ENCODE data around the gene PKM. TPM values are rescaled to one million over a fixed set of nuclear protein-coding genes. Genes with fewer than 3 reads are reported as not detected.

PKM gene
- total and polyA plus RNA-seq, 7 donors: 135 to 582 (median 210) TPM

- peak overlapping the region; percentile 6 to 47 (median 16) for H3K27ac ChIP-seq
- peaks cover 0 to 15% (median 10%) of the 10 kb centered on the region in 4 donors for H3K4me1 ChIP-seq
- H3K4me3 ChIP-seq: no peak overlapping the region
- intact Hi-C loops (cut with DNase I): no loop called here
- peaks cover 7 to 48% (median 25%) of the 10 kb centered on the region in 3 donors for H3K27me3 ChIP-seq
- peak; percentile 79 for DNase-seq
- H3K36me3 ChIP-seq: no peaks in the 10 kb centered on the region
- WGBS, 2 donors: 74 to 78% methylated on average over 16 of the region's 16 CpGs
- TF ChIP-seq POLR2A (IDR thresholded peaks at IDR 0.05) (no peak), POLR2AphosphoS5 (IDR thresholded peaks at IDR 0.05) (peak in 1 of 4 donors; percentile 14)
- H3K9me3 ChIP-seq: no peaks in the 10 kb centered on the region
Measured at GRCh38 chr15:72179950-72180581, 50.9 kb downstream of the PKM start.

DNA sequence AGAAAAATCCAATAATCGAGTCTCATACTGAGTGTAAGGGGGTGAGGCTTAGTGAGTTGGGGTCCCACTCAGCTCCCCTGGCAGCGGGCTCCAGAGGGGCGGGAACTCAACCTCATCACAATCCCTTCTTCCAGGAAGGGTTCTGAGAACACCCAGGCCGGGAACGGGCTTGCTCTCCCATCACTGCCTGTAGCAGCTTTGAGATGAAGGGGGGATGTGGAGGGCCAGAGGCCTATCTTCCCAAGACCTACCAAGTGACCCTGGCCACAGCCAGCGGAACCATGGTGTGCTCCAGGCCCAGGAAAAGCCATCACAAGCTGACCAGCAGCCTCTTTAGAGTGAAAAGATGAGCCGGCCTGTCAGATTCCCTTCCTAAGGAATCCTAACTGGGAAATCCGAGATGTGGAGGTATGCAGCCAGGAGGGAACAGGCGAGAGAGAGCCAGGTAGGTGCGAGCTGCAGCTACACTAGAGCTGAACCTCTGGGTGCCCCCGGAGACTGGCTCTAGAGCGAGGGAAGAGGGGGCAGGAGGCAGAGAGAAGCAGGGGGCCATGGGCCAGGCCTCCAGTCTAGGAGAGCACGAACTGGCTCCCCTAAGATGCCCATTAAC, 51.9 kb downstream of the PKM start:
- peaks cover 0 to 9% (median 5%) of the 10 kb centered on the region in 4 donors for H3K4me1 ChIP-seq
- TF ChIP-seq EP300 (IDR thresholded peaks at IDR 0.05) (no peak), POLR2A (IDR thresholded peaks at IDR 0.05) (no peak), POLR2AphosphoS5 (IDR thresholded peaks at IDR 0.05) (no peak)
- TF ChIP-seq, protein P1, sequence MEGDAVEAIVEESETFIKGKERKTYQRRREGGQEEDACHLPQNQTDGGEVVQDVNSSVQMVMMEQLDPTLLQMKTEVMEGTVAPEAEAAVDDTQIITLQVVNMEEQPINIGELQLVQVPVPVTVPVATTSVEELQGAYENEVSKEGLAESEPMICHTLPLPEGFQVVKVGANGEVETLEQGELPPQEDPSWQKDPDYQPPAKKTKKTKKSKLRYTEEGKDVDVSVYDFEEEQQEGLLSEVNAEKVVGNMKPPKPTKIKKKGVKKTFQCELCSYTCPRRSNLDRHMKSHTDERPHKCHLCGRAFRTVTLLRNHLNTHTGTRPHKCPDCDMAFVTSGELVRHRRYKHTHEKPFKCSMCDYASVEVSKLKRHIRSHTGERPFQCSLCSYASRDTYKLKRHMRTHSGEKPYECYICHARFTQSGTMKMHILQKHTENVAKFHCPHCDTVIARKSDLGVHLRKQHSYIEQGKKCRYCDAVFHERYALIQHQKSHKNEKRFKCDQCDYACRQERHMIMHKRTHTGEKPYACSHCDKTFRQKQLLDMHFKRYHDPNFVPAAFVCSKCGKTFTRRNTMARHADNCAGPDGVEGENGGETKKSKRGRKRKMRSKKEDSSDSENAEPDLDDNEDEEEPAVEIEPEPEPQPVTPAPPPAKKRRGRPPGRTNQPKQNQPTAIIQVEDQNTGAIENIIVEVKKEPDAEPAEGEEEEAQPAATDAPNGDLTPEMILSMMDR (IDR thresholded peaks at IDR 0.05): no peak
- H3K27me3 ChIP-seq: peaks cover 7 to 38% (median 19%) of the 10 kb centered on the region in 3 donors
- H3K27ac ChIP-seq: no peak overlapping the region
- no peak for DNase-seq
- intact Hi-C loops (cut with DNase I): no loop called here
- no peak overlapping the region for H3K4me3 ChIP-seq
- no peaks in the 10 kb centered on the region for H3K36me3 ChIP-seq
- WGBS, 2 donors: 91 to 93% methylated on average over 13 of the region's 13 CpGs
- no peaks in the 10 kb centered on the region for H3K9me3 ChIP-seq

- intact Hi-C loops (cut with DNase I): no loop called here
- H3K4me3 ChIP-seq: no peak overlapping the region
- no peak for DNase-seq
- H3K4me1 ChIP-seq: no peaks in the 10 kb centered on the region
- no peak overlapping the region for H3K27ac ChIP-seq
- WGBS, 2 donors: 89 to 92% methylated on average over 3 of the region's 3 CpGs
- H3K27me3 ChIP-seq: peaks cover 0 to 17% (median 8%) of the 10 kb centered on the region in 3 donors
- no peaks in the 10 kb centered on the region for H3K36me3 ChIP-seq
- no peaks in the 10 kb centered on the region for H3K9me3 ChIP-seq
- TF ChIP-seq, protein P1 (IDR thresholded peaks at IDR 0.05): no peak
- TF ChIP-seq POLR2A (IDR thresholded peaks at IDR 0.05): no peak
- TF ChIP-seq POLR2AphosphoS5 (IDR thresholded peaks at IDR 0.05): no peak
- no peak for TF ChIP-seq EP300 (IDR thresholded peaks at IDR 0.05)
Measured at GRCh38 chr15:72176743-72177142, 54.2 kb downstream of the PKM start.

DNA sequence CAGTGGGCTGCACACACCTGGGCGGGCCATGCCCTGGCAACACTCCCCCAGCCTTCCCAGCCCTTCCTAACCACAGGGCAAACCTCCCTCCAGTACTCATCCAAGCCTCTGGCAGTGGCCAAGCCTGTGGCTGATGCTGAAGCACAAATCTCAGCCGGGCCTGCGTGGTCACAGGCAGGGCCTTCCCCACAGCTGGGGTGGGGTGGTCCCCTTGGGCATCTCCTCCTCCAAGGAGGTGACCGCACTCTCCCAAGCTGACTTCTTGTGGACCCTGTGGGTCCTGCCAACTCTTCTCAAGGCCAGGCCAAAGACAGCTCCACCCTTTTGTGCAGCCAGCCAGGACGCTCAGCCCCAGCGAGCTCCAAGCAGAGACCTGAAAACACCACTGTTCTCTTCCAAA, 54.8 kb downstream of the PKM start:
- no peak for DNase-seq
- Histone ChIP-seq H3K4me3 (no peak overlapping the region), H3K36me3 (no peaks in the 10 kb centered on the region), H3K27me3 (peaks cover 0 to 11% (median 8%) of the 10 kb centered on the region in 3 donors), H3K9me3 (no peaks in the 10 kb centered on the region), H3K27ac (no peak overlapping the region), H3K4me1 (no peaks in the 10 kb centered on the region)
- TF ChIP-seq POLR2AphosphoS5 (IDR thresholded peaks at IDR 0.05) (no peak), POLR2A (IDR thresholded peaks at IDR 0.05) (no peak), EP300 (IDR thresholded peaks at IDR 0.05) (no peak)
- TF ChIP-seq, protein P1 (IDR thresholded peaks at IDR 0.05): no peak
- WGBS, 2 donors: 89 to 91% methylated on average over 6 of the region's 6 CpGs
- intact Hi-C loops (cut with DNase I): no loop called here

DNA sequence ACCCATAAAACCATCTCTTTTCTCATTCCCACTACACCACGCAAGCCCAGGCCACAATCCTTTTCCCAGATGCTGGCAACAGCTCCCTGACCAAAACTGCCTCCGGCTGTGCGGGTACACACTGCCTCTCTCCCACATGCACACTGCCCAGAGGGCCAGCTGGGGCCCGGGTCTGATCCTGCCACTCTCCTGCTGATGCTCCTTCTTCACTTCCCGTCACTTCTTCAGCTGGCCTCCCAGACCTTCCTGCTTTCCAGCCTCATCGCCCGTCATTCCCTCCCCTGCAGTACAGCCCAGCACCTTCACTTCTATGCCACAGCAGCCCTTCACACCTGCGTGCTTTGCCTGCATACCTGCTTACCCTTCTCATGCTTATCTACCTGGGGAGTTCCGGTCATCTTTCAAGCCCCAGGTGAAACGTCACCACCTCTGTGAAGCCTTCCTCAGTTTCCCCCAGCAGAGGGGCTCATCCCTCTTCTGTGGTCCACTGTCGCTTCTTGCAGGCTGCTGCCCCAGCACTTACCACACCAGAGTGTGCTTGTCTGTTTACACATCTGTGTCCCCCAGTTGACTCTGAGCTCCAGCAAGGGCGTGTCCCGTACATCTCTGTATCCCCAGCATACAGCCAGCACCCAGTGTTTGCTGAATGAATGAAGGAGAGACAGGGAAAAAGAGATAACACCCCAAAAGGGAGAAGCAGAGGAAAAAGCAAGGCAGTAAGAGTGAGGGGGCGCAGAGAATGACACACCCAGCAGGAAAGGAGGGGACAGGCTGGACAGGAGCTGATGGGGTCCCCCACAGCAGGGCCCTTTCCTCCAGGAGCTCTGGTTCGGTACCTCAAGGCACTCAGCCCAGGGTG, 55.6 kb downstream of the PKM start:
- no peaks in the 10 kb centered on the region for H3K4me1 ChIP-seq
- WGBS, 2 donors: 87 to 89% methylated on average over 15 of the region's 15 CpGs
- DNase-seq: no peak
- TF ChIP-seq POLR2AphosphoS5 (IDR thresholded peaks at IDR 0.05) (no peak), EP300 (IDR thresholded peaks at IDR 0.05) (no peak), POLR2A (IDR thresholded peaks at IDR 0.05) (no peak)
- TF ChIP-seq, protein P1 (IDR thresholded peaks at IDR 0.05): no peak
- H3K4me3 ChIP-seq: no peak overlapping the region
- H3K27ac ChIP-seq: no peak overlapping the region
- intact Hi-C loops (cut with DNase I): no loop called here
- H3K36me3 ChIP-seq: no peaks in the 10 kb centered on the region
- no peaks in the 10 kb centered on the region for H3K9me3 ChIP-seq
- H3K27me3 ChIP-seq: peaks cover 0 to 6% (median 4%) of the 10 kb centered on the region in 3 donors

All from sigmoid colon (tissue), 7 donors.